Neural cell (in vitro differentiated cells): Measurements from ENCODE around the gene SCGB3A1. TPM values are rescaled to one million over a fixed set of nuclear protein-coding genes. Genes with fewer than 3 reads are reported as not detected.

Experiments used
- H2AFZ ChIP-seq: fragments of 200-600, 300-800 bp; sonication (generic), shearing (Covaris generic); 2 replicates; pipeline ENCODE4 v1.6.0; 2014; ENCODE audit warnings: low read depth, mild to moderate bottlenecking, antibody characterized with exemption, low read length, moderate library complexity
- H3F3A ChIP-seq: fragments of 200-600 bp; shearing (Covaris generic); 2 replicates; pipeline ENCODE4 v1.6.1; 2016; ENCODE audit warnings: mild to moderate bottlenecking, moderate library complexity, mixed read lengths, antibody characterized with exemption, low read length; ENCODE audit not compliant: insufficient read depth, poor library complexity, severe bottlenecking
- H3K27ac ChIP-seq: fragments of 200-600, 300-800 bp; sonication (generic), shearing (Covaris generic); 2 replicates; pipeline ENCODE4 v1.5.1; 2014; ENCODE audit warnings: mild to moderate bottlenecking, low read length, moderate library complexity
- H3K27me3 ChIP-seq: fragments of 300-800, 200-600 bp; sonication (generic), shearing (Covaris generic); 2 replicates; pipeline ENCODE4 v1.6.0; 2014; ENCODE audit warnings: mild to moderate bottlenecking, low read depth, low read length, moderate library complexity; ENCODE audit not compliant: insufficient read depth
- H3K36me3 ChIP-seq: fragments of 300-800, 200-600 bp; sonication (generic), shearing (Covaris generic); 2 replicates; pipeline ENCODE4 v1.5.1; 2014; ENCODE audit warnings: mild to moderate bottlenecking, antibody characterized with exemption, low read length, moderate library complexity; ENCODE audit not compliant: insufficient read depth
- H3K4me2 ChIP-seq: fragments of 300-800, 200-600 bp; sonication (generic), shearing (Covaris generic); 2 replicates; pipeline ENCODE4 v1.6.0; 2014; ENCODE audit warnings: mild to moderate bottlenecking, low read length
- H3K4me3 ChIP-seq: fragments of 300-800, 200-600 bp; sonication (generic), shearing (Covaris generic); 2 replicates; pipeline ENCODE4 v1.5.1; 2014; ENCODE audit warnings: mild to moderate bottlenecking, low read length, moderate library complexity
- H3K79me2 ChIP-seq: fragments of 200-600 bp; shearing (Covaris generic); replicated peaks from 2 replicates; pipeline ENCODE4 v1.6.0; 2014; ENCODE audit warnings: mild to moderate bottlenecking, low read length, moderate library complexity; ENCODE audit not compliant: insufficient read depth
- H3K9ac ChIP-seq: fragments of 300-800, 200-600 bp; sonication (generic), shearing (Covaris generic); 2 replicates; pipeline ENCODE4 v1.6.1; 2016; ENCODE audit warnings: mild to moderate bottlenecking, low read length, mixed read lengths
- H3K9me2 ChIP-seq: fragments of 200-600 bp; shearing (Covaris generic); 2 replicates; pipeline ENCODE4 v1.6.1; 2016; ENCODE audit warnings: mild to moderate bottlenecking, low read length, mixed read lengths; ENCODE audit not compliant: insufficient read depth
- H3K9me3 ChIP-seq: fragments of 200-600, 300-800 bp; sonication (generic), shearing (Covaris generic); 2 replicates; pipeline ENCODE4 v1.6.1; 2016; ENCODE audit warnings: mild to moderate bottlenecking, mixed run types, low read length, moderate library complexity, mixed read lengths
- H4K20me1 ChIP-seq: fragments of 200-600 bp; shearing (Covaris generic); 2 replicates; pipeline ENCODE4 v1.6.1; 2016; ENCODE audit warnings: mild to moderate bottlenecking, mixed run types; ENCODE audit not compliant: insufficient read depth
- EP300 ChIP-seq: fragments of 450-650 bp; conservative IDR thresholded peaks from 2 replicates; pipeline ENCODE4 v1.6.1; 2014; ENCODE audit warnings: antibody characterized with exemption, mild to moderate bottlenecking, moderate library complexity; ENCODE audit not compliant: poor library complexity, severe bottlenecking
- EZH2 ChIP-seq: fragments of 200-600, 300-800 bp; shearing (Covaris generic), sonication (generic); IDR thresholded peaks from 2 replicates; pipeline ENCODE4 v1.6.1; 2014; ENCODE audit warnings: antibody characterized with exemption, low read length, borderline replicate concordance, mild to moderate bottlenecking; ENCODE audit not compliant: insufficient read depth, poor library complexity, severe bottlenecking
- MXI1 ChIP-seq: fragments of 450-650 bp; conservative IDR thresholded peaks from 2 replicates; pipeline ENCODE4 v1.6.1; 2014; ENCODE audit warnings: antibody characterized with exemption, mild to moderate bottlenecking; ENCODE audit not compliant: poor library complexity, severe bottlenecking
- POLR2AphosphoS5 ChIP-seq: IDR thresholded peaks from 2 replicates; pipeline ENCODE4 v1.6.1; 2012
- RAD21 ChIP-seq: fragments of 450-650 bp; conservative IDR thresholded peaks from 2 replicates; pipeline ENCODE4 v1.6.1; 2014; ENCODE audit warnings: antibody characterized with exemption, mild to moderate bottlenecking, moderate library complexity
- SMC3 ChIP-seq: fragments of 450-650 bp; conservative IDR thresholded peaks from 2 replicates; pipeline ENCODE4 v1.6.1; 2014; ENCODE audit warnings: antibody characterized with exemption, mild to moderate bottlenecking, moderate library complexity; ENCODE audit not compliant: poor library complexity
- TAF1 ChIP-seq: IDR thresholded peaks from 2 replicates; pipeline ENCODE4 v1.6.1; 2012; ENCODE audit warnings: low read depth
- polyA plus RNA-seq: library from polyadenylated mRNA; depleted of rRNA; stranded (reverse); fragments of >200 nt; gene quantifications from 2 replicates; pipeline ENCODE4 v1.2.3, GENCODE V29; 2014
- TF ChIP-seq, protein P1 (sequence below): fragments of 450-650 bp; IDR thresholded peaks from 2 replicates; pipeline ENCODE4 v1.5.1; 2014; ENCODE audit warnings: antibody characterized with exemption, mild to moderate bottlenecking, moderate library complexity; ENCODE audit not compliant: poor library complexity, severe bottlenecking
- TF ChIP-seq, protein P2 (sequence below): IDR thresholded peaks from 2 replicates; pipeline ENCODE4 v1.6.1; 2012; ENCODE audit warnings: borderline replicate concordance

The SCGB3A1 gene
- polyA plus RNA-seq, 1 donor from 2014 or later: not detected

DNA sequence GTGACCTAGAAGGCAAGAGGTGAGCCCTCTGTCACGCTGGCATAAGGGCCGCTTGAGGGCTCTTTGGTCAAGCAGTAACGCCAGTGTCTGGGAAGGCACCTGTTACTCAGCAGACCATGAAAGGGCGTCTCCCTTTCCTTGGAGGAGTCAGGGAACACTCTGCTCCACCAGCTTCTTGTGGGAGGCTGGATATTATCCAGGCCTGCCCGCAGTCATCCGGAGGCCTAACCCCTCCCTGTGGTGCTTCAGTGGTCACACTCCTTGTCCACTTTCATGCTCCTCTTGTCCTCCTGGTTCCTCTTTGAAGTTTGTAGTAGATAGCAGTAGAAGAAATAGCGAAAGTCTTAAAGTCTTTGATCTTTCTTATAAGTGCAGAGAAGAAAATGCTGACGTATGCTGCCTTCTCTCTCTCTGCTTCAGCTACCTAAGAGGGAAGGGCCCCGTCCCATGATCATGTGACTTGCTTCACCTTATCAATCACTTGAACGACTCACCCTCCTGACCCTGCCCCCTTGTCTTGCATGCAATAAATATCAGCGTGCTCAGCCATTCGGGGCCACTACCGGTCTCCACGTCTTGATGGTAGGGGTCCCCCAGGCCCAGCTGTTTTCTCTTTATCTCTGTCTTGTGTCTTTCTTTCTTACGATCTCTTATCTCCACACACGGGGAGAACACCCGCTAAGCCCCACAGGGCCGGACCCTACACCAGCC lies 16.7 kb upstream of the SCGB3A1 start:
- H3K27ac ChIP-seq: no peak overlapping the region
- H3K27me3 ChIP-seq: no peaks in the 10 kb centered on the region
- TF ChIP-seq, protein P1, sequence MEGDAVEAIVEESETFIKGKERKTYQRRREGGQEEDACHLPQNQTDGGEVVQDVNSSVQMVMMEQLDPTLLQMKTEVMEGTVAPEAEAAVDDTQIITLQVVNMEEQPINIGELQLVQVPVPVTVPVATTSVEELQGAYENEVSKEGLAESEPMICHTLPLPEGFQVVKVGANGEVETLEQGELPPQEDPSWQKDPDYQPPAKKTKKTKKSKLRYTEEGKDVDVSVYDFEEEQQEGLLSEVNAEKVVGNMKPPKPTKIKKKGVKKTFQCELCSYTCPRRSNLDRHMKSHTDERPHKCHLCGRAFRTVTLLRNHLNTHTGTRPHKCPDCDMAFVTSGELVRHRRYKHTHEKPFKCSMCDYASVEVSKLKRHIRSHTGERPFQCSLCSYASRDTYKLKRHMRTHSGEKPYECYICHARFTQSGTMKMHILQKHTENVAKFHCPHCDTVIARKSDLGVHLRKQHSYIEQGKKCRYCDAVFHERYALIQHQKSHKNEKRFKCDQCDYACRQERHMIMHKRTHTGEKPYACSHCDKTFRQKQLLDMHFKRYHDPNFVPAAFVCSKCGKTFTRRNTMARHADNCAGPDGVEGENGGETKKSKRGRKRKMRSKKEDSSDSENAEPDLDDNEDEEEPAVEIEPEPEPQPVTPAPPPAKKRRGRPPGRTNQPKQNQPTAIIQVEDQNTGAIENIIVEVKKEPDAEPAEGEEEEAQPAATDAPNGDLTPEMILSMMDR: no peak
- TF ChIP-seq RAD21: no peak
- no peak for TF ChIP-seq MXI1
- no peak for TF ChIP-seq POLR2AphosphoS5
- TF ChIP-seq TAF1: no peak
- TF ChIP-seq, protein P2, sequence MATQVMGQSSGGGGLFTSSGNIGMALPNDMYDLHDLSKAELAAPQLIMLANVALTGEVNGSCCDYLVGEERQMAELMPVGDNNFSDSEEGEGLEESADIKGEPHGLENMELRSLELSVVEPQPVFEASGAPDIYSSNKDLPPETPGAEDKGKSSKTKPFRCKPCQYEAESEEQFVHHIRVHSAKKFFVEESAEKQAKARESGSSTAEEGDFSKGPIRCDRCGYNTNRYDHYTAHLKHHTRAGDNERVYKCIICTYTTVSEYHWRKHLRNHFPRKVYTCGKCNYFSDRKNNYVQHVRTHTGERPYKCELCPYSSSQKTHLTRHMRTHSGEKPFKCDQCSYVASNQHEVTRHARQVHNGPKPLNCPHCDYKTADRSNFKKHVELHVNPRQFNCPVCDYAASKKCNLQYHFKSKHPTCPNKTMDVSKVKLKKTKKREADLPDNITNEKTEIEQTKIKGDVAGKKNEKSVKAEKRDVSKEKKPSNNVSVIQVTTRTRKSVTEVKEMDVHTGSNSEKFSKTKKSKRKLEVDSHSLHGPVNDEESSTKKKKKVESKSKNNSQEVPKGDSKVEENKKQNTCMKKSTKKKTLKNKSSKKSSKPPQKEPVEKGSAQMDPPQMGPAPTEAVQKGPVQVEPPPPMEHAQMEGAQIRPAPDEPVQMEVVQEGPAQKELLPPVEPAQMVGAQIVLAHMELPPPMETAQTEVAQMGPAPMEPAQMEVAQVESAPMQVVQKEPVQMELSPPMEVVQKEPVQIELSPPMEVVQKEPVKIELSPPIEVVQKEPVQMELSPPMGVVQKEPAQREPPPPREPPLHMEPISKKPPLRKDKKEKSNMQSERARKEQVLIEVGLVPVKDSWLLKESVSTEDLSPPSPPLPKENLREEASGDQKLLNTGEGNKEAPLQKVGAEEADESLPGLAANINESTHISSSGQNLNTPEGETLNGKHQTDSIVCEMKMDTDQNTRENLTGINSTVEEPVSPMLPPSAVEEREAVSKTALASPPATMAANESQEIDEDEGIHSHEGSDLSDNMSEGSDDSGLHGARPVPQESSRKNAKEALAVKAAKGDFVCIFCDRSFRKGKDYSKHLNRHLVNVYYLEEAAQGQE: no peak
- no peak for TF ChIP-seq EZH2

DNA sequence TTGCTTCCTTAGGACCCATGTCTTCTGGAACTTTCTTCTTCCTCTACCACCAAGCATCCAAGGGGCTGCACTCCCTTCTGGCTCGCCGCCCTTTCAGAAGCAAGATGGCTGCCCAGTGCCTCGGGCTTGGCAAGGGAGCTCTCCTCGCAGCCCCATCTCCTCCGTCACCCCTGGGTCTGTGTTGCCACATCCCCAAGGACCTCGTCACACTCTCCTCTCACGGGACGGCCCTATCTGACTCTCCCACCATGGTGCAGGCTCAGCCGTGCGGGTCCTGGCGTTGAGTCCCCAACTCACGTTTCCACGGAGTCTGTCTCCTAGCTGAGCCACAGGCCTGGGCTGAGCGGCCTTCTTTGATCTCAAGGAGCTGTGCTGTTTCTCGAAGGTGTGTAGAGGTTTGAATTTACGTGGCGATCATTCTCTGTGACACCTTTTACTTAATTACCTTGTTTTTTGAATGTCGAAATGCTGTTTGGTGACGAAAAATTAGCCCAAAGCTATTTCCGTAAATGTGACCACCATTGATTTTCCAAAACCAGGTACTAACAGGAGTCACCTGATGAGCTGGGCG lies 15.0 kb upstream of the SCGB3A1 start:
- Histone ChIP-seq H3K9ac (no peak overlapping the region), H4K20me1 (no peaks in the 10 kb centered on the region), H3K27me3 (no peaks in the 10 kb centered on the region), H3K27ac (no peak overlapping the region), H3K9me3 (no peaks in the 10 kb centered on the region), H3K4me2 (no peak overlapping the region), H3F3A (no peaks in the 10 kb centered on the region), H3K4me3 (no peak overlapping the region), H3K9me2 (no peaks in the 10 kb centered on the region), H3K36me3 (no peaks in the 10 kb centered on the region), H2AFZ (no peak overlapping the region), H3K79me2 (no peaks in the 10 kb centered on the region)
- TF ChIP-seq SMC3 (no peak), EP300 (no peak), POLR2AphosphoS5 (no peak), TAF1 (no peak), EZH2 (no peak)
- TF ChIP-seq, protein P2: no peak
- TF ChIP-seq, protein P1: no peak

More for the DNA sequence above, 16.7 kb upstream of the SCGB3A1 start:
- Histone ChIP-seq H3K4me2 (no peak overlapping the region), H4K20me1 (no peaks in the 10 kb centered on the region), H3F3A (no peaks in the 10 kb centered on the region), H2AFZ (no peak overlapping the region), H3K36me3 (no peaks in the 10 kb centered on the region), H3K4me3 (no peak overlapping the region), H3K9me2 (no peaks in the 10 kb centered on the region), H3K9me3 (no peaks in the 10 kb centered on the region), H3K9ac (no peak overlapping the region), H3K79me2 (no peaks in the 10 kb centered on the region)
